Caco-2 (cell line): ENCODE measurements around the gene C9orf85. TPM values are rescaled to one million over a fixed set of nuclear protein-coding genes. Genes with fewer than 3 reads are reported as not detected.

Experiments
- BruUV-seq: library from RNA; stranded (reverse); fragments of 400-500 nt; replicated peaks from 2 replicates; lab custom pipeline; 2021; lab: Mats Ljungman, UMichigan
- CTCF ChIA-PET: fragments of 300-600 bp; sonication (Branson Sonifier 250); formaldehyde crosslinking; loops from one replicate; lab custom pipeline; 2022; ENCODE audit warnings: antibody characterized with exemption; lab: Charles Lee
- POLR2A ChIA-PET: fragments of 300-600 bp; sonication (Branson Sonifier 250); formaldehyde crosslinking; loops from one replicate; lab custom pipeline; 2022; ENCODE audit warnings: antibody characterized with exemption; lab: Charles Lee
- DNase-seq, 2 experiments: peaks; one replicate each; pipeline versions ENCODE4 v3.0.0 to v3.0.0-alpha.2; 2020 to 2022
- H3K27me3 ChIP-seq: replicated peaks from 2 replicates; pipeline ENCODE4 v1.6.0; 2011; ENCODE audit warnings: low read length; ENCODE audit not compliant: control insufficient read depth, insufficient read depth
- H3K36me3 ChIP-seq: 2 replicates; pipeline ENCODE4 v1.5.1; 2011; ENCODE audit warnings: low read length; ENCODE audit not compliant: control insufficient read depth, insufficient read depth
- H3K4me1 ChIP-seq: fragments of 250-450 bp; sonication (Bioruptor Pico); 2 replicates; pipeline ENCODE4 v1.5.1; 2020; ENCODE audit warnings: mild to moderate bottlenecking
- H3K4me3 ChIP-seq: 2 replicates; pipeline ENCODE4 v1.5.1; 2011; ENCODE audit warnings: low read depth, mild to moderate bottlenecking, control low read depth, low read length
- H3K9me3 ChIP-seq: fragments of 250-450 bp; sonication (Bioruptor Pico); 2 replicates; pipeline ENCODE4 v1.5.1; 2020; ENCODE audit warnings: mild to moderate bottlenecking, moderate library complexity
- H3K27ac Mint-ChIP-seq: one replicate; pipeline ENCODE4 v1.8.0; 2022; ENCODE audit warnings: mixed read lengths; ENCODE audit not compliant: unreplicated experiment
- H3K27me3 Mint-ChIP-seq: one replicate; pipeline ENCODE4 v1.8.0; 2022; ENCODE audit warnings: mixed read lengths; ENCODE audit not compliant: insufficient read depth, unreplicated experiment
- H3K36me3 Mint-ChIP-seq: one replicate; pipeline ENCODE4 v1.8.0; 2022; ENCODE audit warnings: mild to moderate bottlenecking, mixed read lengths; ENCODE audit not compliant: insufficient read depth, unreplicated experiment
- H3K4me1 Mint-ChIP-seq: one replicate; pipeline ENCODE4 v1.8.0; 2022; ENCODE audit warnings: low read depth, mixed read lengths; ENCODE audit not compliant: unreplicated experiment
- H3K4me3 Mint-ChIP-seq: one replicate; pipeline ENCODE4 v1.8.0; 2022; ENCODE audit warnings: mild to moderate bottlenecking, moderate library complexity, mixed read lengths; ENCODE audit not compliant: unreplicated experiment
- H3K9me3 Mint-ChIP-seq: one replicate; pipeline ENCODE4 v1.8.0; 2022; ENCODE audit warnings: mixed read lengths; ENCODE audit not compliant: unreplicated experiment
- intact Hi-C: fragments of 100-400 bp; cut with micrococcal nuclease; formaldehyde crosslinking; loops from one replicate; pipeline ENCODE4 v1.10.0; 2022; ENCODE audit not compliant: unreplicated experiment
- total RNA-seq: library from RNA; stranded (reverse); gene quantifications from 2 replicates; pipeline ENCODE4 v1.2.3, GENCODE V29; 2022
- TF ChIP-seq, protein P1 (sequence below), 2 experiments: fragments of 200-600 bp in 1 of 2; IDR thresholded peaks; 1 replicate in 1 of 2; 2 replicates in 1 of 2; pipeline versions ENCODE4 v1.5.1 to v1.8.0; 2011 to 2022; ENCODE audit warnings: antibody characterized with exemption in 1 of 2, control low read depth in 1 of 2, inconsistent platforms in 1 of 2, low read depth in 1 of 2, low read length in 1 of 2, mild to moderate bottlenecking in 1 of 2, moderate library complexity in 1 of 2; ENCODE audit not compliant: insufficient read depth in 1 of 2, severe bottlenecking in 1 of 2, unreplicated experiment in 1 of 2

Gene C9orf85
- total RNA-seq, 1 experiment from 2014 or later: 2.4 TPM

DNA sequence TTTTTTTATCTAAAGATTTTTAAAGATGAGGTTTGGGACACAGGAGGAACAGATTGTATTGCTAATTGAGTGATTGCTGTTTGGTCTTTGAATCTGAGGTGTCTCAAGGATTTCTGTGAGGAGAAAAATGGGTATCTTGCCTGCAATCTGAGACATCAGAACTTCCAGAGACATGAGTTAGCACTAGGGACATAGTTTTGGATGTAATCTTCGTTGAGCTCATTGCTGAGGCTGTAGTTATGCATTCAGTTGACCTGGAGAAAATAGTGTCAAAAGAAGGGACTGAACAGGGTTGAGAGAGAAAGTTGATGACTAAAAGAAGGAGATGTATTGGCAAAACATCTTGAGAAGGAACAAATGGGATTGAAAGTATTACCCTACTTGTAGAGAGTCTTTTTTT is 24.6 kb downstream of the C9orf85 start:
- ChIA-PET POLR2A (no interaction called here), CTCF (interaction anchor here (0.7 kb wide), 1 partner anchor 123 kb away, joined by 3 read pairs; no protein-coding TSS in a partner anchor)
- intact Hi-C loops: no loop called here
- H3K4me1 ChIP-seq: no peaks in the 10 kb centered on the region
- H3K27me3 Mint-ChIP-seq: no peaks in the 10 kb centered on the region
- H3K4me3 ChIP-seq: no peak overlapping the region
- no peaks in the 10 kb centered on the region for H3K9me3 ChIP-seq
- H3K27ac Mint-ChIP-seq: no peak overlapping the region
- no peaks in the 10 kb centered on the region for H3K9me3 Mint-ChIP-seq
- no TSS peak for BruUV-seq
- no peaks in the 10 kb centered on the region for H3K36me3 Mint-ChIP-seq
- DNase-seq: no peak
- TF ChIP-seq, protein P1, sequence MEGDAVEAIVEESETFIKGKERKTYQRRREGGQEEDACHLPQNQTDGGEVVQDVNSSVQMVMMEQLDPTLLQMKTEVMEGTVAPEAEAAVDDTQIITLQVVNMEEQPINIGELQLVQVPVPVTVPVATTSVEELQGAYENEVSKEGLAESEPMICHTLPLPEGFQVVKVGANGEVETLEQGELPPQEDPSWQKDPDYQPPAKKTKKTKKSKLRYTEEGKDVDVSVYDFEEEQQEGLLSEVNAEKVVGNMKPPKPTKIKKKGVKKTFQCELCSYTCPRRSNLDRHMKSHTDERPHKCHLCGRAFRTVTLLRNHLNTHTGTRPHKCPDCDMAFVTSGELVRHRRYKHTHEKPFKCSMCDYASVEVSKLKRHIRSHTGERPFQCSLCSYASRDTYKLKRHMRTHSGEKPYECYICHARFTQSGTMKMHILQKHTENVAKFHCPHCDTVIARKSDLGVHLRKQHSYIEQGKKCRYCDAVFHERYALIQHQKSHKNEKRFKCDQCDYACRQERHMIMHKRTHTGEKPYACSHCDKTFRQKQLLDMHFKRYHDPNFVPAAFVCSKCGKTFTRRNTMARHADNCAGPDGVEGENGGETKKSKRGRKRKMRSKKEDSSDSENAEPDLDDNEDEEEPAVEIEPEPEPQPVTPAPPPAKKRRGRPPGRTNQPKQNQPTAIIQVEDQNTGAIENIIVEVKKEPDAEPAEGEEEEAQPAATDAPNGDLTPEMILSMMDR (IDR thresholded peaks at IDR 0.05; ENCODE audit: insufficient read depth in 1 of 2, low read depth in 1 of 2, low read length in 1 of 2, severe bottlenecking in 1 of 2, unreplicated experiment in 1 of 2): no peak
- no peaks in the 10 kb centered on the region for H3K4me1 Mint-ChIP-seq
- H3K4me3 Mint-ChIP-seq: no peak overlapping the region
- no peaks in the 10 kb centered on the region for H3K36me3 ChIP-seq
- H3K27me3 ChIP-seq: no peaks in the 10 kb centered on the region

DNA sequence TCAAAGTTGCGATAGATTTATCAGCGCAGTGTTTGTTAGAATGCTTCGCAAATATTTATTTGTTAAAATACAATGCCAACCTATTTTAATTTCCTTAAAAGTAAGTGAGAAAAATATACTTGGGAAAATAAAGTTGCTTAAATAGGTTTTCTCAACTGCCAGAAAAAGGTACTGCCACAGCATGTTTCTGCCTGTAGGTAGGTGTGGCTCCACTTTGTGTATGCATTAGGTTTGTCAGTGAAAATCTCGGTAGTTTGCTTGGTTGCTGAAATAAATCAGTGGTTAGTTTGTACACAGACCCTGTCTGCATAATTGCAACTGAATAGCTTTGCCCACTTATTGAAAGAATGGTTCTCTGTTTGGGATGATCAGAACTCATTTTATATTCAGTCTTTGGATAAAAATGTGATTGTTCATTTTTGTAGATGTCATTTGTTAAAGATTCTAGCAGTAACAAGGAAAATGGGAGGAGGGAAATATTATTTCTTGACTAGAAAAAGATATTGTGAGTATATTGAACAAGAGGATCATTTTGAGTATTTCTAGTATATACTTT is 25.7 kb downstream of the C9orf85 start:
- H3K27ac Mint-ChIP-seq: no peak overlapping the region
- CTCF ChIA-PET: no interaction called here

DNA sequence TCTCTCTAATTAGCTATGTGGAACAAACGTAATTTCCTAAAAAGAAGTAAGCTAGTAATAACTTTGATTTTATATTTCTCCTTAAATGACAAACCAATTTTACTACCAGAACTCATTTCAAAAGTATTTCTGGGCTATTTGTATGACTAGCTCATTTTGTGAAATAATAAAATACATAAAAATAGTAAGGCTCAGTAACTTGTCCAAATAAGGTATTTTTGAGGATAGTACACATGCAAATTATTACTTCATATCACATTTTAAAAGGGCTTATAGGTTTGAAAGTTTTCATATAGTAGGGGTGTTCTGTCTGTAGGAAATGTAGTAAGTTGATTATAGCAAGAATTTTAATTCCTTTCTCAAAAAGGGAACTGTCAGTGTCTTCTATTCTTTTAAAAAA is 26.5 kb downstream of the C9orf85 start:
- Mint-ChIP-seq H3K4me1 (no peaks in the 10 kb centered on the region), H3K4me3 (no peak overlapping the region), H3K27me3 (no peaks in the 10 kb centered on the region), H3K36me3 (no peaks in the 10 kb centered on the region), H3K9me3 (no peaks in the 10 kb centered on the region), H3K27ac (no peak overlapping the region)
- intact Hi-C loops: no loop called here
- H3K27me3 ChIP-seq: no peaks in the 10 kb centered on the region
- ChIA-PET CTCF (no interaction called here), POLR2A (no interaction called here)
- H3K9me3 ChIP-seq: no peaks in the 10 kb centered on the region
- H3K4me1 ChIP-seq: no peaks in the 10 kb centered on the region
- DNase-seq: no peak
- no peaks in the 10 kb centered on the region for H3K36me3 ChIP-seq
- BruUV-seq: no TSS peak
- H3K4me3 ChIP-seq: no peak overlapping the region
- TF ChIP-seq, protein P1 (IDR thresholded peaks at IDR 0.05; ENCODE audit: insufficient read depth in 1 of 2, low read depth in 1 of 2, low read length in 1 of 2, severe bottlenecking in 1 of 2, unreplicated experiment in 1 of 2): no peak

More for the DNA sequence above, 25.7 kb downstream of the C9orf85 start:
- POLR2A ChIA-PET: no interaction called here
- Mint-ChIP-seq H3K4me1 (no peaks in the 10 kb centered on the region), H3K27me3 (no peaks in the 10 kb centered on the region), H3K4me3 (no peak overlapping the region), H3K9me3 (no peaks in the 10 kb centered on the region), H3K36me3 (no peaks in the 10 kb centered on the region)
- no peak for DNase-seq
- H3K4me1 ChIP-seq: no peaks in the 10 kb centered on the region
- H3K9me3 ChIP-seq: no peaks in the 10 kb centered on the region
- H3K4me3 ChIP-seq: no peak overlapping the region
- intact Hi-C loops: no loop called here
- TF ChIP-seq, protein P1 (IDR thresholded peaks at IDR 0.05; ENCODE audit: insufficient read depth in 1 of 2, low read depth in 1 of 2, low read length in 1 of 2, severe bottlenecking in 1 of 2, unreplicated experiment in 1 of 2): no peak
- no peaks in the 10 kb centered on the region for H3K27me3 ChIP-seq
- H3K36me3 ChIP-seq: no peaks in the 10 kb centered on the region
- BruUV-seq: no TSS peak
